ENCODE data around the gene NAA60.
"Not testable (repeated sequence)": the region's sequence is repeated elsewhere in the genome, so short reads cannot be mapped to it uniquely, and the experiment has no call there.

DNA sequence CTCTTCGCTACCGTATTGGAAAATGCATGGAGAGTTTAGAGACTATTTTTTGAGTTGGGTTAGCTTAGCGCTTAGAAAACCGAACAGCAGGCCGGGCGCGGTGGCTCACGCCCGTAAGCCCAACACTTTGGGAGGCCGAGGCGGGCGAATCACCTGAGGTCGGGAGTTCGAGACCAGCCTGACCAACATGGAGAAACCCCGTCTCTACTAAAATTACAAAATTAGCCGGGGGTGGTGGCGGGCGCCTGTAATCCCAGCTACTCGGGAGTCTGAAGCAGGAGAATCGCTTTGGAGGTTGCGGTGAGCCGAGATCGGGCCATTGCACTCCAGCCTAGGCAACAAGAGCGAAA, 57.9 kb downstream of the NAA60 start:
- TF ChIP-seq, protein P1, sequence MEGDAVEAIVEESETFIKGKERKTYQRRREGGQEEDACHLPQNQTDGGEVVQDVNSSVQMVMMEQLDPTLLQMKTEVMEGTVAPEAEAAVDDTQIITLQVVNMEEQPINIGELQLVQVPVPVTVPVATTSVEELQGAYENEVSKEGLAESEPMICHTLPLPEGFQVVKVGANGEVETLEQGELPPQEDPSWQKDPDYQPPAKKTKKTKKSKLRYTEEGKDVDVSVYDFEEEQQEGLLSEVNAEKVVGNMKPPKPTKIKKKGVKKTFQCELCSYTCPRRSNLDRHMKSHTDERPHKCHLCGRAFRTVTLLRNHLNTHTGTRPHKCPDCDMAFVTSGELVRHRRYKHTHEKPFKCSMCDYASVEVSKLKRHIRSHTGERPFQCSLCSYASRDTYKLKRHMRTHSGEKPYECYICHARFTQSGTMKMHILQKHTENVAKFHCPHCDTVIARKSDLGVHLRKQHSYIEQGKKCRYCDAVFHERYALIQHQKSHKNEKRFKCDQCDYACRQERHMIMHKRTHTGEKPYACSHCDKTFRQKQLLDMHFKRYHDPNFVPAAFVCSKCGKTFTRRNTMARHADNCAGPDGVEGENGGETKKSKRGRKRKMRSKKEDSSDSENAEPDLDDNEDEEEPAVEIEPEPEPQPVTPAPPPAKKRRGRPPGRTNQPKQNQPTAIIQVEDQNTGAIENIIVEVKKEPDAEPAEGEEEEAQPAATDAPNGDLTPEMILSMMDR (IDR thresholded peaks at IDR 0.05), result not testable (repeated sequence)
- TF ChIP-seq POLR2AphosphoS5 (IDR thresholded peaks at IDR 0.05), result not testable (repeated sequence)

Data from stomach (tissue), 4 donors.